ENCODE results near the gene CREB3L4. TPM values are rescaled to one million over a fixed set of nuclear protein-coding genes. Genes with fewer than 3 reads are reported as not detected.

The CREB3L4 gene
- total and polyA plus RNA-seq, 2 of the 13 experiments (the other 11 are each of a cell fraction or from before 2014, with no cell fraction given) = 9.9 to 18.7 TPM

DNA sequence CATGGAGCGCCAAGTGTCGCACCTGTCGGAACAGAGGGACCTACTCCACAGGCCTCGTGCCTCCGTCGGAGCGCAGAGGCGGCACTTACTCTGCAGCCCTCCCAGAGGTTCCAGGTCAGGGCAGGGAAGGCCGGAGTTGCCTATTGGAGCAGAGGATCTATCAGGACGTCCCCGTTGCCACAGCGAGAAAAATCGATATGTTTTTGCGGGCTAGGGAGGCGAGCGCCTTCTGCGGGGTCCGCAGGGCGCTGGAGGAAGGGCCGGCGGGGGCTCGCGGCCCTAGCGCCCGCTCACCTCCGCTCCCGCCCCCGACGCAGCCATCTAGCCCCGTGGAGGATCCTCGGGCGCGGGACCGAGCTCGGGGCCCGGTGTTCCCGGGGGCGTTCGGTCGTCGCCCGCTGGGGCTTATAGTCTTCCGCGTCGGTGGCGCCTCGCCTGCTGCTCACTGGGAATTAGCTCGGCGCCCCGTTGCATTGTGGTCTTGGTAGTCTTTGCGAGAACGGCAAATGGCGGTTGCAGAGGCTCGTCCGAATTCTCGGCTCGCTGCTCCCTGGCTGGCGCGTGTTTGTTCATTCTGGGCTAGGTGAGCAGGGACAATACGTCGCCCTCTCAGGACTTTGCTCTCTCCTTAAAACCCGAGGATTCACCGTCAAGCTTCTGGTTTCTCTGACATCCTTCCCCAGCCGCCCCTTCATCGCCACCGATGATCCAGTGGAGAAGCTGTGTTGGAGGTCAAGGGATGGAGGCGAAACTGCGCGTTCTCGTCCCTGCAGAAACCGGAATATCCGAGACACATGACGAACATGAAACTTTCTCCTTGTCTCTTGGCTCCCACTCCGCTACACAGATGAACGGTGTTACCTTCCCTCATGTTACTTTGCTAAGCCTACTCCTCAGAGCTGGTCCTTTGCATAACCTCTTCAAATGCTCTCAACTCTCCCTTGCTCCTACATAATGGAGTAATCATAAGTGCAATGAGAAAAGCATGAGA is 9.8 kb downstream of the CREB3L4 start, which contains the start of gene JTB (continued):
- TF ChIP-seq, protein P1, sequence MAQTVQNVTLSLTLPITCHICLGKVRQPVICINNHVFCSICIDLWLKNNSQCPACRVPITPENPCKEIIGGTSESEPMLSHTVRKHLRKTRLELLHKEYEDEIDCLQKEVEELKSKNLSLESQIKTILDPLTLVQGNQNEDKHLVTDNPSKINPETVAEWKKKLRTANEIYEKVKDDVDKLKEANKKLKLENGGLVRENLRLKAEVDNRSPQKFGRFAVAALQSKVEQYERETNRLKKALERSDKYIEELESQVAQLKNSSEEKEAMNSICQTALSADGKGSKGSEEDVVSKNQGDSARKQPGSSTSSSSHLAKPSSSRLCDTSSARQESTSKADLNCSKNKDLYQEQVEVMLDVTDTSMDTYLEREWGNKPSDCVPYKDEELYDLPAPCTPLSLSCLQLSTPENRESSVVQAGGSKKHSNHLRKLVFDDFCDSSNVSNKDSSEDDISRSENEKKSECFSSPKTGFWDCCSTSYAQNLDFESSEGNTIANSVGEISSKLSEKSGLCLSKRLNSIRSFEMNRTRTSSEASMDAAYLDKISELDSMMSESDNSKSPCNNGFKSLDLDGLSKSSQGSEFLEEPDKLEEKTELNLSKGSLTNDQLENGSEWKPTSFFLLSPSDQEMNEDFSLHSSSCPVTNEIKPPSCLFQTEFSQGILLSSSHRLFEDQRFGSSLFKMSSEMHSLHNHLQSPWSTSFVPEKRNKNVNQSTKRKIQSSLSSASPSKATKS (CRISPR knock-in tag; IDR thresholded peaks at IDR 0.05) = no peak
- TF ChIP-seq ZNF20 (CRISPR knock-in tag; IDR thresholded peaks at IDR 0.05) (no peak), ZNF850 (CRISPR knock-in tag; conservative IDR thresholded peaks at IDR 0.05) (no peak), MIER3 (CRISPR knock-in tag; IDR thresholded peaks at IDR 0.05; ENCODE audit: borderline replicate concordance) (peak; percentile 43; the same call in 1 of the 2 replicates), GTF3A (CRISPR knock-in tag; conservative IDR thresholded peaks at IDR 0.05) (no peak), ZNF234 (CRISPR knock-in tag; conservative IDR thresholded peaks at IDR 0.05) (no peak), NFYC (CRISPR knock-in tag; IDR thresholded peaks at IDR 0.05) (peak; percentile 60), NFE2L2 (IDR thresholded peaks at IDR 0.05; ENCODE audit: low read length) (no peak), RAD51 (IDR thresholded peaks at IDR 0.05; ENCODE audit: borderline replicate concordance) (no peak), FOSL2 (CRISPR knock-in tag; IDR thresholded peaks at IDR 0.05) (peak; percentile 32; the same call in 1 of the 2 replicates), SATB2 (CRISPR knock-in tag; IDR thresholded peaks at IDR 0.05) (peak; percentile 92; the same call in 1 of the 2 replicates), NONO (IDR thresholded peaks at IDR 0.05) (no peak), NONO (CRISPR knock-in tag; conservative IDR thresholded peaks at IDR 0.05) (peak; percentile 82), KLF16 (CRISPR knock-in tag; IDR thresholded peaks at IDR 0.05) (0 out of 4 replicates have a peak, but pooled peaks of 1 of the 2 experiments have one; percentile 71), ZNF33B (CRISPR knock-in tag; IDR thresholded peaks at IDR 0.05) (no peak)
- TF ChIP-seq, protein P2, sequence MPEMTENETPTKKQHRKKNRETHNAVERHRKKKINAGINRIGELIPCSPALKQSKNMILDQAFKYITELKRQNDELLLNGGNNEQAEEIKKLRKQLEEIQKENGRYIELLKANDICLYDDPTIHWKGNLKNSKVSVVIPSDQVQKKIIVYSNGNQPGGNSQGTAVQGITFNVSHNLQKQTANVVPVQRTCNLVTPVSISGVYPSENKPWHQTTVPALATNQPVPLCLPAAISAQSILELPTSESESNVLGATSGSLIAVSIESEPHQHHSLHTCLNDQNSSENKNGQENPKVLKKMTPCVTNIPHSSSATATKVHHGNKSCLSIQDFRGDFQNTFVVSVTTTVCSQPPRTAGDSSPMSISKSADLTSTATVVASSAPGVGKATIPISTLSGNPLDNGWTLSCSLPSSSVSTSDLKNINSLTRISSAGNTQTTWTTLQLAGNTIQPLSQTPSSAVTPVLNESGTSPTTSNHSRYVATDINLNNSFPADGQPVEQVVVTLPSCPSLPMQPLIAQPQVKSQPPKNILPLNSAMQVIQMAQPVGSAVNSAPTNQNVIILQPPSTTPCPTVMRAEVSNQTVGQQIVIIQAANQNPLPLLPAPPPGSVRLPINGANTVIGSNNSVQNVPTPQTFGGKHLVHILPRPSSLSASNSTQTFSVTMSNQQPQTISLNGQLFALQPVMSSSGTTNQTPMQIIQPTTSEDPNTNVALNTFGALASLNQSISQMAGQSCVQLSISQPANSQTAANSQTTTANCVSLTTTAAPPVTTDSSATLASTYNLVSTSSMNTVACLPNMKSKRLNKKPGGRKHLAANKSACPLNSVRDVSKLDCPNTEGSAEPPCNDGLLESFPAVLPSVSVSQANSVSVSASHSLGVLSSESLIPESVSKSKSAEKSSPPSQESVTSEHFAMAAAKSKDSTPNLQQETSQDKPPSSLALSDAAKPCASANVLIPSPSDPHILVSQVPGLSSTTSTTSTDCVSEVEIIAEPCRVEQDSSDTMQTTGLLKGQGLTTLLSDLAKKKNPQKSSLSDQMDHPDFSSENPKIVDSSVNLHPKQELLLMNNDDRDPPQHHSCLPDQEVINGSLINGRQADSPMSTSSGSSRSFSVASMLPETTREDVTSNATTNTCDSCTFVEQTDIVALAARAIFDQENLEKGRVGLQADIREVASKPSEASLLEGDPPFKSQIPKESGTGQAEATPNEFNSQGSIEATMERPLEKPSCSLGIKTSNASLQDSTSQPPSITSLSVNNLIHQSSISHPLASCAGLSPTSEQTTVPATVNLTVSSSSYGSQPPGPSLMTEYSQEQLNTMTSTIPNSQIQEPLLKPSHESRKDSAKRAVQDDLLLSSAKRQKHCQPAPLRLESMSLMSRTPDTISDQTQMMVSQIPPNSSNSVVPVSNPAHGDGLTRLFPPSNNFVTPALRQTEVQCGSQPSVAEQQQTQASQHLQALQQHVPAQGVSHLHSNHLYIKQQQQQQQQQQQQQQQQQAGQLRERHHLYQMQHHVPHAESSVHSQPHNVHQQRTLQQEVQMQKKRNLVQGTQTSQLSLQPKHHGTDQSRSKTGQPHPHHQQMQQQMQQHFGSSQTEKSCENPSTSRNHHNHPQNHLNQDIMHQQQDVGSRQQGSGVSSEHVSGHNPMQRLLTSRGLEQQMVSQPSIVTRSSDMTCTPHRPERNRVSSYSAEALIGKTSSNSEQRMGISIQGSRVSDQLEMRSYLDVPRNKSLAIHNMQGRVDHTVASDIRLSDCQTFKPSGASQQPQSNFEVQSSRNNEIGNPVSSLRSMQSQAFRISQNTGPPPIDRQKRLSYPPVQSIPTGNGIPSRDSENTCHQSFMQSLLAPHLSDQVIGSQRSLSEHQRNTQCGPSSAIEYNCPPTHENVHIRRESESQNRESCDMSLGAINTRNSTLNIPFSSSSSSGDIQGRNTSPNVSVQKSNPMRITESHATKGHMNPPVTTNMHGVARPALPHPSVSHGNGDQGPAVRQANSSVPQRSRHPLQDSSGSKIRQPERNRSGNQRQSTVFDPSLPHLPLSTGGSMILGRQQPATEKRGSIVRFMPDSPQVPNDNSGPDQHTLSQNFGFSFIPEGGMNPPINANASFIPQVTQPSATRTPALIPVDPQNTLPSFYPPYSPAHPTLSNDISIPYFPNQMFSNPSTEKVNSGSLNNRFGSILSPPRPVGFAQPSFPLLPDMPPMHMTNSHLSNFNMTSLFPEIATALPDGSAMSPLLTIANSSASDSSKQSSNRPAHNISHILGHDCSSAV (CRISPR knock-in tag; IDR thresholded peaks at IDR 0.05; ENCODE audit: borderline replicate concordance) = no peak
- TF ChIP-seq, protein P3, sequence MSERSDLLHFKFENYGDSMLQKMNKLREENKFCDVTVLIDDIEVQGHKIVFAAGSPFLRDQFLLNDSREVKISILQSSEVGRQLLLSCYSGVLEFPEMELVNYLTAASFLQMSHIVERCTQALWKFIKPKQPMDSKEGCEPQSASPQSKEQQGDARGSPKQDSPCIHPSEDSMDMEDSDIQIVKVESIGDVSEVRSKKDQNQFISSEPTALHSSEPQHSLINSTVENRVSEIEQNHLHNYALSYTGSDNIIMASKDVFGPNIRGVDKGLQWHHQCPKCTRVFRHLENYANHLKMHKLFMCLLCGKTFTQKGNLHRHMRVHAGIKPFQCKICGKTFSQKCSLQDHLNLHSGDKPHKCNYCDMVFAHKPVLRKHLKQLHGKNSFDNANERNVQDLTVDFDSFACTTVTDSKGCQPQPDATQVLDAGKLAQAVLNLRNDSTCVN (CRISPR knock-in tag; IDR thresholded peaks at IDR 0.05; ENCODE audit: borderline replicate concordance) = 0 out of 2 replicates have a peak, but pooled peaks have one; percentile 22

Data from HepG2 (cell line).